PC-3 (cell line): Measurements from ENCODE around the gene CERKL. TPM values are rescaled to one million over a fixed set of nuclear protein-coding genes. Genes with fewer than 3 reads are reported as not detected.

Source experiments
- ATAC-seq: fragments of 200-7000 bp; cut with Tn5 transposase; 2 replicates; pipeline ENCODE4 v1.9.1; 2020; ENCODE audit warnings: mild to moderate bottlenecking, moderate library complexity
- BruUV-seq: library from RNA; stranded (reverse); fragments of 400-500 nt; replicated peaks from 2 replicates; lab custom pipeline; 2021; lab: Mats Ljungman, UMichigan
- CTCF ChIA-PET: fragments of 300-600 bp; sonication (Branson Sonifier 250); formaldehyde crosslinking; loops from one replicate; lab custom pipeline; 2022; ENCODE audit warnings: antibody characterized with exemption; lab: Charles Lee
- POLR2A ChIA-PET: fragments of 300-600 bp; sonication (Branson Sonifier 250); formaldehyde crosslinking; loops from one replicate; lab custom pipeline; 2022; ENCODE audit warnings: antibody characterized with exemption; ENCODE audit not compliant: unreplicated experiment; lab: Charles Lee
- DNase-seq: peaks from one replicate; pipeline ENCODE4 v3.0.0-alpha.2; 2015
- H2AFZ ChIP-seq: fragments of 300-600 bp; sonication (generic); 2 replicates; pipeline ENCODE4 v1.6.0; 2016; ENCODE audit warnings: antibody characterized with exemption, low read length
- H3F3A ChIP-seq: fragments of 300-600 bp; sonication (generic); one replicate; pipeline ENCODE4 v1.6.0; 2017; ENCODE audit warnings: antibody characterized with exemption, low read length, control low read depth, mild to moderate bottlenecking; ENCODE audit not compliant: unreplicated experiment
- H3K27ac ChIP-seq: fragments of 300-600 bp; sonication (generic); 2 replicates; pipeline ENCODE4 v1.5.1; 2016; ENCODE audit warnings: mild to moderate bottlenecking, low read length
- H3K27me3 ChIP-seq: fragments of 300-600 bp; sonication (generic); 2 replicates; pipeline ENCODE4 v1.6.1; 2016; ENCODE audit warnings: low read length, mixed read lengths
- H3K36me3 ChIP-seq: fragments of 300-600 bp; sonication (generic); 2 replicates; pipeline ENCODE4 v1.6.1; 2016; ENCODE audit warnings: low read depth, mixed run types, low read length, mixed read lengths
- H3K4me1 ChIP-seq: fragments of 300-600 bp; sonication (generic); 2 replicates; pipeline ENCODE4 v1.5.1; 2016; ENCODE audit warnings: low read length; ENCODE audit not compliant: insufficient read depth
- H3K4me2 ChIP-seq: fragments of 300-600 bp; sonication (generic); 2 replicates; pipeline ENCODE4 v1.6.0; 2016; ENCODE audit warnings: low read length
- H3K4me3 ChIP-seq: fragments of 300-600 bp; sonication (generic); 2 replicates; pipeline ENCODE4 v1.5.1; 2016; ENCODE audit warnings: mild to moderate bottlenecking, low read length, mixed read lengths
- H3K79me2 ChIP-seq: fragments of 300-600 bp; sonication (generic); 2 replicates; pipeline ENCODE4 v1.6.1; 2017; ENCODE audit warnings: low read length, mixed read lengths
- H3K9ac ChIP-seq: fragments of 300-600 bp; sonication (generic); 2 replicates; pipeline ENCODE4 v1.6.0; 2016; ENCODE audit warnings: mild to moderate bottlenecking, low read length
- H3K9me2 ChIP-seq: fragments of 300-600 bp; sonication (generic); replicated peaks from 2 replicates; pipeline ENCODE4 v1.6.1; 2016; ENCODE audit warnings: mixed run types, low read length, mixed read lengths
- H3K9me3 ChIP-seq: fragments of 300-600 bp; sonication (generic); 2 replicates; pipeline ENCODE4 v1.6.1; 2016; ENCODE audit warnings: low read length, mixed read lengths
- H4K20me1 ChIP-seq: fragments of 300-600 bp; sonication (generic); 2 replicates; pipeline ENCODE4 v1.6.1; 2016; ENCODE audit warnings: low read length, mixed read lengths
- CTCF ChIP-seq: fragments of 300-600 bp; sonication (generic); conservative IDR thresholded peaks from 2 replicates; pipeline ENCODE4 v1.5.1; 2017; ENCODE audit warnings: antibody characterized with exemption, low read depth, mild to moderate bottlenecking, low read length
- EZH2 ChIP-seq: fragments of 300-600 bp; sonication (generic); IDR thresholded peaks from one replicate; pipeline ENCODE4 v1.6.1; 2017; ENCODE audit warnings: antibody characterized with exemption, mild to moderate bottlenecking, low read length; ENCODE audit not compliant: unreplicated experiment
- EZH2phosphoT487 ChIP-seq: fragments of 300-600 bp; sonication (generic); IDR thresholded peaks from 2 replicates; pipeline ENCODE4 v1.6.1; 2018; ENCODE audit warnings: mild to moderate bottlenecking, antibody characterized with exemption, low read length, borderline replicate concordance
- intact Hi-C: fragments of 100-400 bp; cut with micrococcal nuclease; formaldehyde crosslinking; loops from 2 replicates; pipeline ENCODE4 v1.9.0; 2023
- total RNA-seq: library from RNA; depleted of rRNA; stranded (reverse); fragments of >200 nt; gene quantifications from 2 replicates; pipeline ENCODE4 v1.2.3, GENCODE V29; 2014

CERKL gene
- total RNA-seq, 1 experiment from 2014 or later = 0.98 TPM

GRCh38 chr2:181607629-181608590 lies 49.0 kb downstream of the CERKL start:
- ChIA-PET POLR2A (no interaction called here), CTCF (no interaction called here)
- Histone ChIP-seq H3K9me3 (no peaks in the 10 kb centered on the region), H3K4me1 (no peaks in the 10 kb centered on the region), H4K20me1 (no peaks in the 10 kb centered on the region), H2AFZ (no peak overlapping the region), H3K9ac (no peak overlapping the region), H3K36me3 (no peaks in the 10 kb centered on the region), H3K79me2 (no peaks in the 10 kb centered on the region), H3K27me3 (no peaks in the 10 kb centered on the region), H3K27ac (no peak overlapping the region), H3K9me2 (no peaks in the 10 kb centered on the region), H3K4me2 (no peak overlapping the region), H3K4me3 (no peak overlapping the region), H3F3A (no peaks in the 10 kb centered on the region)
- 0 out of 2 replicates have a peak, but pooled peaks have one; percentile 17 for TF ChIP-seq CTCF
- no peak for TF ChIP-seq EZH2
- DNase-seq (no peak), ATAC-seq (no peak)
- intact Hi-C loops = no loop called here
- BruUV-seq = no TSS peak

GRCh38 chr2:181605889-181606837 lies 50.7 kb downstream of the CERKL start:
- no peak for ATAC-seq
- H3K4me3 ChIP-seq = no peak overlapping the region
- TF ChIP-seq EZH2 = no peak
- no peak for TF ChIP-seq EZH2phosphoT487
- no peak for TF ChIP-seq CTCF
- H4K20me1 ChIP-seq = no peaks in the 10 kb centered on the region
- intact Hi-C loops = no loop called here
- POLR2A ChIA-PET = no interaction called here
- no peak overlapping the region for H3K4me2 ChIP-seq
- H3K27ac ChIP-seq = no peak overlapping the region
- no peak overlapping the region for H2AFZ ChIP-seq
- no peak overlapping the region for H3K9ac ChIP-seq
- no peaks in the 10 kb centered on the region for H3K9me3 ChIP-seq
- H3K79me2 ChIP-seq = no peaks in the 10 kb centered on the region
- CTCF ChIA-PET = no interaction called here
- H3F3A ChIP-seq = no peaks in the 10 kb centered on the region
- no peaks in the 10 kb centered on the region for H3K27me3 ChIP-seq
- H3K4me1 ChIP-seq = no peaks in the 10 kb centered on the region
- H3K9me2 ChIP-seq = no peaks in the 10 kb centered on the region
- no peaks in the 10 kb centered on the region for H3K36me3 ChIP-seq
- no peak for DNase-seq
- no TSS peak for BruUV-seq
